T-helper 17 cell (primary cell): ENCODE results near the gene HMGB1. TPM values are rescaled to one million over a fixed set of nuclear protein-coding genes. Genes with fewer than 3 reads are reported as not detected.

ENCODE experiments used
- ATAC-seq: fragments of 150-1000 bp; cut with Tn5 transposase; 2 replicates; pipeline ENCODE4 v1.10.0; 2021; ENCODE audit warnings: mild to moderate bottlenecking, moderate library complexity
- DNase-seq, 3 donors: peaks; one replicate each; pipeline versions ENCODE4 v3.0.0 to v3.0.0-alpha.2; 2020 to 2021
- H3K9me3 ChIP-seq: one replicate; pipeline ENCODE4 v1.7.0; 2013; ENCODE audit warnings: low read length, mild to moderate bottlenecking; ENCODE audit not compliant: control insufficient read depth, poor library complexity, severe bottlenecking
- H3K27ac Mint-ChIP-seq: one replicate; pipeline ENCODE4 v1.8.0; 2022; ENCODE audit warnings: mild to moderate bottlenecking, moderate library complexity, mixed read lengths
- H3K27me3 Mint-ChIP-seq: one replicate; pipeline ENCODE4 v1.8.0; 2022; ENCODE audit warnings: mixed read lengths
- H3K36me3 Mint-ChIP-seq: one replicate; pipeline ENCODE4 v1.8.0; 2022; ENCODE audit warnings: low read depth, mixed read lengths
- H3K4me1 Mint-ChIP-seq: one replicate; pipeline ENCODE4 v1.8.0; 2022; ENCODE audit warnings: mild to moderate bottlenecking, mixed read lengths
- H3K4me3 Mint-ChIP-seq: one replicate; pipeline ENCODE4 v1.8.0; 2022; ENCODE audit warnings: mild to moderate bottlenecking, moderate library complexity, mixed read lengths
- total RNA-seq, 4 donors: library from RNA in 2 of 4; stranded (reverse) in 2 of 4; gene quantifications; one replicate each; pipeline ENCODE4 v1.2.3 and lab custom pipeline; 2022 to 2026

The HMGB1 gene
- total RNA-seq, 2 donors from 2014 or later: 285 to 308 TPM

GRCh38 chr13:30413842-30414241 is 51.9 kb downstream of the HMGB1 start:
- Mint-ChIP-seq H3K27ac (no peak overlapping the region), H3K4me1 (peaks cover 35% of the 10 kb centered on the region), H3K36me3 (no peaks in the 10 kb centered on the region), H3K27me3 (no peaks in the 10 kb centered on the region), H3K4me3 (no peak overlapping the region)
- no peaks in the 10 kb centered on the region for H3K9me3 ChIP-seq
- DNase-seq: no peak
- no peak for ATAC-seq

DNA sequence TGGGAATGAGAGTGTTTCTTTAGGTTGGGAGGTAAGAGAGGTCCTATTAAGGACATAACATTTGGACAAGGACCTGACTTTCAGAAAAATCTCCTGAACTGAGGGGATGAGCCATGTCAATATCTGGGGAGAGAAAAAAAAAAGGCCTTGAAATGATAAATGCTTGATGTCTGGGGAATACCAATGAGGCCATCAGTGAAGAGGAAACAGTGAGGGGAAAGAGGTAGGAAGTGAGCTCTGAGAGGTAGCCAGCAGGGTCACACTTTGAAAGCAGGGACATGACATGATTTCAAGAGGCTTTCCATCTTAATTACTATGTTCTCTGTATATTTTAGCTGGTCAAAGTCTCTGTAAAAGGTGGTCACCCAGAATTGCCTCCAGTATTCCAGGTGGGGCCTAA is 53.4 kb downstream of the HMGB1 start:
- no peaks in the 10 kb centered on the region for H3K9me3 ChIP-seq
- DNase-seq (no peak), ATAC-seq (no peak)
- Mint-ChIP-seq H3K27me3 (no peaks in the 10 kb centered on the region), H3K4me3 (no peak overlapping the region), H3K27ac (no peak overlapping the region), H3K4me1 (peaks cover 33% of the 10 kb centered on the region), H3K36me3 (no peaks in the 10 kb centered on the region)

- ATAC-seq (no peak), DNase-seq (no peak)
- no peaks in the 10 kb centered on the region for H3K36me3 Mint-ChIP-seq
- no peak overlapping the region for H3K4me3 Mint-ChIP-seq
- no peaks in the 10 kb centered on the region for H3K27me3 Mint-ChIP-seq
- no peaks in the 10 kb centered on the region for H3K9me3 ChIP-seq
- peaks cover 34% of the 10 kb centered on the region for H3K4me1 Mint-ChIP-seq
- no peak overlapping the region for H3K27ac Mint-ChIP-seq
Observed at GRCh38 chr13:30410705-30411125, 55.0 kb downstream of the HMGB1 start.

GRCh38 chr13:30409886-30410704 is 55.6 kb downstream of the HMGB1 start:
- peaks cover 27% of the 10 kb centered on the region for H3K4me1 Mint-ChIP-seq
- no peaks in the 10 kb centered on the region for H3K36me3 Mint-ChIP-seq
- no peak overlapping the region for H3K4me3 Mint-ChIP-seq
- H3K27me3 Mint-ChIP-seq: no peaks in the 10 kb centered on the region
- H3K27ac Mint-ChIP-seq: no peak overlapping the region
- no peaks in the 10 kb centered on the region for H3K9me3 ChIP-seq
- DNase-seq (no peak), ATAC-seq (no peak)

DNA sequence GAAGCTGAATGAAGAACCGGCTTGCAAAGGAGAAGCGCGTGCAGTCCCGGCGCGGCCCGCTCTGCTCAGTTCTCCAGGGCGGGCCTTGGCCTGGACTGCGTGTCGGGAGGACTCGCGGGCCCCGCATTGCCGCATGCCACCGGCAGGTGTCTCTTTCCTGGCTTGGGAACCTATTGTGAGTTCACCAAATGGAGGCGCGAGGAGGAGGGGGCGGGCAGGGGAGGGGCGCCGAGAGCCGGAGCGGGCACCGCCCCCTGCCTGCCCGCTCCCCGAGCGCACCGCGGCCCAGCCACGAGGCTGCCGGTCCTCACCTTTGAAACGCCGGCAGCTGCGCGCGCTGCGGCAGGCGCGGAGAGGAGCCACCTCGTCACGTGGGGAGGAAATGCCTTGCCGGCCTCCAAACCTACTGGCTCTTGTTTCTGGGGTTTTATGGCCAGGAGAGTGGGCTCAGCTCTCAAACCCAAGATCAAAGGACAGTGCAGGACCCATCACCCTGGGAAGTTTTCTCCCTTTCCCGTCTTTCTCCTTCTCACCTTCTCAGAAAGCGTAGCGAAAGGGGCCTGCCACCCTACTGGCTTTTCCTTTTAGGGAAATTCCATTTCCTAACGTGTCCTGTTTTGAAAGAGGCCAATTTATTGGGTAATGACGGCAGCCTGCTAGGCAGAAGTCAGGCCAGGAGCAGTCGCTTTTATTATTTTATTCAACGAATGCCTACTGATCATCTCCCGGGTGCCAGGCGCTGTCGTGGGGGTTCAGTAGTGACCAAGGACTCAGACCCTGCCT is 57.2 kb downstream of the HMGB1 start:
- DNase-seq (peak; percentile 83 to 90 (median 85)), ATAC-seq (peak; percentile 95)
- H3K4me1 Mint-ChIP-seq: peaks cover 23% of the 10 kb centered on the region
- peak overlapping the region; percentile 72 for H3K4me3 Mint-ChIP-seq
- no peaks in the 10 kb centered on the region for H3K36me3 Mint-ChIP-seq
- H3K9me3 ChIP-seq: no peaks in the 10 kb centered on the region
- no peaks in the 10 kb centered on the region for H3K27me3 Mint-ChIP-seq
- peak overlapping the region; percentile 89 for H3K27ac Mint-ChIP-seq

DNA sequence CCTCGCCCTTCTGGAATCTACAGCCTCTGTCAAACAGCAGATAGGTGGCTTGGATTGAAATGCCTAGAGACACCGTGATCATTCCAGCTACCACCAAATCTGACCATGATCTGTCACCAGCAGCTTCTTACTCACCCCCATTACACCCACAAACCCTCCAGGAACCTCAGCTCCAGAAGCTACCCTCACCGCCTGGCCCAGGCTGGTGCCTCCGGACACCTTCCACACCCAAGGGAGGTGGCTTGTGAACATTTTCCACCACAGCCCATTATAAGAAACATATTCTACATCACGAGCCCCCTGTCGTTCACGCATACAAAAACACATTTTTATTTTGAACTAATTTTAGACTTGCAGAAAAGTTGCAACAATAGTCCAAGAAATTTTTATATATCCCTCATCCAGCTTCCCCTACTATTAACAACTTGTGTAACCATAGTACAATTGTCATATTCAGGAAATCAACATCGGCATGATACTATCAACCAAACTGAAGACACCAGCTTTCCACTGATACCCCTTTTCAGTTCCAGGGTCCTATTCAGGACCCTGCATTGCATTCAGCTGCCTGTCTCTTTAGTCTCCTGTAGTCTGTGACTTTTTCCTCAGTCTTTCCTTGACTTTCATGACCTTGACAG is 58.8 kb downstream of the HMGB1 start:
- Mint-ChIP-seq H3K27me3 (no peaks in the 10 kb centered on the region), H3K4me1 (peaks cover 17% of the 10 kb centered on the region), H3K36me3 (no peaks in the 10 kb centered on the region), H3K27ac (peak overlapping the region; percentile 89), H3K4me3 (peak overlapping the region; percentile 43)
- DNase-seq: no peak
- no peak for ATAC-seq
- H3K9me3 ChIP-seq: no peaks in the 10 kb centered on the region

Other genes with a start within 250 kb of the HMGB1 start
- 10 to 100 TPM; 10.6 to 11.8 TPM for gene KATNAL1, start 158.4 kb downstream of the HMGB1 start, total RNA-seq
- not detected for gene UBE2L5, start 43.4 kb downstream of the HMGB1 start, total RNA-seq
- 10 to 100 TPM; 31.8 to 32.4 TPM for gene USPL1, start 152.0 kb upstream of the HMGB1 start, total RNA-seq